Measurements from ENCODE around the gene TRAPPC10.

TRAPPC10 gene

DNA sequence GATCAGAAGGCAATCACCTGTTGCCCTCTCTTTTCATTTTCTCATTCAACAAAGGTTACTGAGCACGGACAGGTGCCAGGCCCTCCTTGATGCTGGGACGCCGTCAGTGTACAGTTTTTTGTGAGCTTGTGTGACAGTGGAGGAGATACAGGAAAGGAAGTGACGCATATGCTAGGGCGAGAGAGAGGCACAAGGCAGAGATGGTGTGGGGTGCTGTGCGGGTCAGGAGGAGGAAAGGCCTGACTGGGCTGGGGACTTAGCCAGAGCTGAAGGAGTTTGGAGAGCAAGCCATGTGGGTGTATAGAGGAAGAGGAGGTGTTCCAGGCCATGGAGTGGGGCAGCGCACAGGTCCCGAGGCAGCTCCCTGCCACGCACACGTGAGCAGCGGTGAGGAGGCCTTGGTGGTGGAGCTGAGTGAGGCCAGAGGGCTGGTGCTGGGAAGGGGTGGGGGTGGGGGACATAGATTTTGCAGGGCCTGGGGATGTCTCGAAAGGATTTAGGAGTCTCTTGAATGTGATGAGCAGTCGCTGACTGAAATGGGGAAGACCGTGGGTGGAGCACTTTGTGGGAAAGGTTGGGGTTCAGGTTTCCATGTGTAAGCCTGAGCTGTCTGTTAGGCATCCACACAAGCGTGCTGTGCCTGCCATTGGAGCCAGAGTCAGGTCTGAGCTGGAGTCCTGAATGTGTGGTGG, 46.0 kb downstream of the TRAPPC10 start:
- no peak overlapping the region for H3K27ac ChIP-seq (replicated peaks)
- no peak for DNase-seq (ENCODE audit: low read depth in 1 of 2, low spot score in 1 of 2)
- TF ChIP-seq GABPA (IDR thresholded peaks at IDR 0.05; ENCODE audit: low read depth) (no peak), SPI1 (IDR thresholded peaks at IDR 0.05; ENCODE audit: borderline replicate concordance, low read depth) (no peak), POLR2AphosphoS5 (IDR thresholded peaks at IDR 0.05; ENCODE audit: low read depth) (no peak)
- TF ChIP-seq, protein P1, sequence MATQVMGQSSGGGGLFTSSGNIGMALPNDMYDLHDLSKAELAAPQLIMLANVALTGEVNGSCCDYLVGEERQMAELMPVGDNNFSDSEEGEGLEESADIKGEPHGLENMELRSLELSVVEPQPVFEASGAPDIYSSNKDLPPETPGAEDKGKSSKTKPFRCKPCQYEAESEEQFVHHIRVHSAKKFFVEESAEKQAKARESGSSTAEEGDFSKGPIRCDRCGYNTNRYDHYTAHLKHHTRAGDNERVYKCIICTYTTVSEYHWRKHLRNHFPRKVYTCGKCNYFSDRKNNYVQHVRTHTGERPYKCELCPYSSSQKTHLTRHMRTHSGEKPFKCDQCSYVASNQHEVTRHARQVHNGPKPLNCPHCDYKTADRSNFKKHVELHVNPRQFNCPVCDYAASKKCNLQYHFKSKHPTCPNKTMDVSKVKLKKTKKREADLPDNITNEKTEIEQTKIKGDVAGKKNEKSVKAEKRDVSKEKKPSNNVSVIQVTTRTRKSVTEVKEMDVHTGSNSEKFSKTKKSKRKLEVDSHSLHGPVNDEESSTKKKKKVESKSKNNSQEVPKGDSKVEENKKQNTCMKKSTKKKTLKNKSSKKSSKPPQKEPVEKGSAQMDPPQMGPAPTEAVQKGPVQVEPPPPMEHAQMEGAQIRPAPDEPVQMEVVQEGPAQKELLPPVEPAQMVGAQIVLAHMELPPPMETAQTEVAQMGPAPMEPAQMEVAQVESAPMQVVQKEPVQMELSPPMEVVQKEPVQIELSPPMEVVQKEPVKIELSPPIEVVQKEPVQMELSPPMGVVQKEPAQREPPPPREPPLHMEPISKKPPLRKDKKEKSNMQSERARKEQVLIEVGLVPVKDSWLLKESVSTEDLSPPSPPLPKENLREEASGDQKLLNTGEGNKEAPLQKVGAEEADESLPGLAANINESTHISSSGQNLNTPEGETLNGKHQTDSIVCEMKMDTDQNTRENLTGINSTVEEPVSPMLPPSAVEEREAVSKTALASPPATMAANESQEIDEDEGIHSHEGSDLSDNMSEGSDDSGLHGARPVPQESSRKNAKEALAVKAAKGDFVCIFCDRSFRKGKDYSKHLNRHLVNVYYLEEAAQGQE (IDR thresholded peaks at IDR 0.05; ENCODE audit: insufficient replicate concordance, low read depth): no peak
- TF ChIP-seq, protein P2, sequence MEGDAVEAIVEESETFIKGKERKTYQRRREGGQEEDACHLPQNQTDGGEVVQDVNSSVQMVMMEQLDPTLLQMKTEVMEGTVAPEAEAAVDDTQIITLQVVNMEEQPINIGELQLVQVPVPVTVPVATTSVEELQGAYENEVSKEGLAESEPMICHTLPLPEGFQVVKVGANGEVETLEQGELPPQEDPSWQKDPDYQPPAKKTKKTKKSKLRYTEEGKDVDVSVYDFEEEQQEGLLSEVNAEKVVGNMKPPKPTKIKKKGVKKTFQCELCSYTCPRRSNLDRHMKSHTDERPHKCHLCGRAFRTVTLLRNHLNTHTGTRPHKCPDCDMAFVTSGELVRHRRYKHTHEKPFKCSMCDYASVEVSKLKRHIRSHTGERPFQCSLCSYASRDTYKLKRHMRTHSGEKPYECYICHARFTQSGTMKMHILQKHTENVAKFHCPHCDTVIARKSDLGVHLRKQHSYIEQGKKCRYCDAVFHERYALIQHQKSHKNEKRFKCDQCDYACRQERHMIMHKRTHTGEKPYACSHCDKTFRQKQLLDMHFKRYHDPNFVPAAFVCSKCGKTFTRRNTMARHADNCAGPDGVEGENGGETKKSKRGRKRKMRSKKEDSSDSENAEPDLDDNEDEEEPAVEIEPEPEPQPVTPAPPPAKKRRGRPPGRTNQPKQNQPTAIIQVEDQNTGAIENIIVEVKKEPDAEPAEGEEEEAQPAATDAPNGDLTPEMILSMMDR (IDR thresholded peaks at IDR 0.05; ENCODE audit: insufficient read depth, low read length): no peak
- H3K4me3 ChIP-seq (replicated peaks; ENCODE audit: insufficient read depth, low read length): no peak overlapping the region
- no peaks in the 10 kb centered on the region for H3K27me3 ChIP-seq (ENCODE audit: insufficient read depth, poor library complexity, severe bottlenecking)

DNA sequence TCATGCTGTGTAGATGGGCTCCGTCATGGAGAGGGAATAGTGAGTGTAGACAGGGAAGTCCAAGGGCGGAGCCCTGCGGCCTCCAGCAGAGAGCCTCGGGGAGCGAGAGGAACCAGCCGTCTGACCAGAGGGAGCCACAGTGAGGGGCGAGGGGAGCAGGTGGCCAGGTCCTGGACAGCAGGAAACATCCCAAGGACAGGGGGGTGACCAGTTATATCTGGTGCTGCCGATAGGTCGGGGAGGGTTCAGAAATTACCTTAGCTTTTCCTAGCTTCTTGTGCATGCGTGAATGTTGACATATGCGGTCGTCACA, 46.5 kb downstream of the TRAPPC10 start:
- TF ChIP-seq SPI1 (IDR thresholded peaks at IDR 0.05; ENCODE audit: borderline replicate concordance, low read depth) (no peak), POLR2AphosphoS5 (IDR thresholded peaks at IDR 0.05; ENCODE audit: low read depth) (no peak), GABPA (IDR thresholded peaks at IDR 0.05; ENCODE audit: low read depth) (no peak)
- TF ChIP-seq, protein P1 (IDR thresholded peaks at IDR 0.05; ENCODE audit: insufficient replicate concordance, low read depth): no peak
- TF ChIP-seq, protein P2 (IDR thresholded peaks at IDR 0.05; ENCODE audit: insufficient read depth, low read length): no peak
- no peak overlapping the region for H3K4me3 ChIP-seq (replicated peaks; ENCODE audit: insufficient read depth, low read length)
- no peak for DNase-seq (ENCODE audit: low read depth in 1 of 2, low spot score in 1 of 2)
- no peaks in the 10 kb centered on the region for H3K27me3 ChIP-seq (ENCODE audit: insufficient read depth, poor library complexity, severe bottlenecking)
- H3K27ac ChIP-seq (replicated peaks): no peak overlapping the region

DNA sequence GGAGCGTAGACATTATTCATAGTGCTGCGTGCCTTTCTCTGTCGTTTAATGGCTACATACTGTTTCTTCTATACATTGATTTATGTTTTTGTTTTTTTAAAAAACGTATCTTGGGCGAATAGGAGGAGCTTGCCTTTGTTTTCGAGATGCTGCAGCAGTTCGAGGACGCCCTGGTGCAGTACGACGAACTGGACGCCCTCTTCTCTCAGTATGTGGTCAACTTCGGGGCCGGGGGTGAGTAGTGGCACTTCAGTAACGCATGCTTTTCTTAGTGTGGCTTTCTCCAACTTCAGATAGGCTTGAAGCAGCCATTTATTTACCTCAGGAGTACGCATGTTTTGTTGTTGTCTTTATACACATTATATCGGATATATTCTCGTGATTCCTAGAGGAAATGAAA, 46.9 kb downstream of the TRAPPC10 start:
- H3K27me3 ChIP-seq (ENCODE audit: insufficient read depth, poor library complexity, severe bottlenecking): no peaks in the 10 kb centered on the region
- TF ChIP-seq GABPA (IDR thresholded peaks at IDR 0.05; ENCODE audit: low read depth) (no peak), SPI1 (IDR thresholded peaks at IDR 0.05; ENCODE audit: borderline replicate concordance, low read depth) (no peak), POLR2AphosphoS5 (IDR thresholded peaks at IDR 0.05; ENCODE audit: low read depth) (no peak)
- TF ChIP-seq, protein P2 (IDR thresholded peaks at IDR 0.05; ENCODE audit: insufficient read depth, low read length): no peak
- TF ChIP-seq, protein P1 (IDR thresholded peaks at IDR 0.05; ENCODE audit: insufficient replicate concordance, low read depth): no peak
- no peak overlapping the region for H3K4me3 ChIP-seq (replicated peaks; ENCODE audit: insufficient read depth, low read length)
- no peak overlapping the region for H3K27ac ChIP-seq (replicated peaks)
- no peak for DNase-seq (ENCODE audit: low read depth in 1 of 2, low spot score in 1 of 2)
